Body of pancreas (tissue), 4 donors: ENCODE data around the gene ARPP21.

Source experiments
- POLR2A ChIP-seq, 3 donors: fragments of 450-650 bp; IDR thresholded peaks; one replicate each; pipeline ENCODE4 v1.6.1; 2016; ENCODE audit warnings: antibody characterized with exemption in 3 of 3, mild to moderate bottlenecking in 2 of 3
- TF ChIP-seq, protein P1 (sequence below), 7 experiments: fragments of 450-650 bp in 4 of 7; fragments of 200-600 bp in 3 of 7; sonication (generic) in 3 of 7; IDR thresholded peaks; one replicate each; pipeline ENCODE4 v1.5.1; 2016 to 2019; ENCODE audit warnings: antibody characterized with exemption in 7 of 7

DNA sequence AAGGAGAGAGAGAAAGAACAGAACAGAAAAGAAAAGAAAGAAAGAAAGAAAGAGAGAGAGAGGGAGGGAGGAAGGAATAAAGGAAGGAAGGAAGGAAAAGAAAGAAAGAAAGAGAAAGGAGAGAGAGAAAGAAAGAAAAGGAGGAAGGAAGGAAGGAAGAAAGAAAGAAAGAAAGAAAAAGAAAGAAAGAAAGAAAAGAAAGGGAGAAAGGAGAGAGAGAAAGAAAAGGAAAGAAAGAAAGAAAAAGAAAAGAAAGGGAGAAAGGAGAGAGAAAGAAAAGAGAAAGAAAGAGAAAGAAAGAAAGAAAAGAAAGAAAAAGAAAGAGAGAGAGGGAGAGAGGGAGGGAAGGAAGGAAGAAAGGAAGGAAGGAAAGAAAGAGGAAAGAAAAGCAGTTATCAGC, 108.8 kb downstream of the ARPP21 start:
- TF ChIP-seq, protein P1, sequence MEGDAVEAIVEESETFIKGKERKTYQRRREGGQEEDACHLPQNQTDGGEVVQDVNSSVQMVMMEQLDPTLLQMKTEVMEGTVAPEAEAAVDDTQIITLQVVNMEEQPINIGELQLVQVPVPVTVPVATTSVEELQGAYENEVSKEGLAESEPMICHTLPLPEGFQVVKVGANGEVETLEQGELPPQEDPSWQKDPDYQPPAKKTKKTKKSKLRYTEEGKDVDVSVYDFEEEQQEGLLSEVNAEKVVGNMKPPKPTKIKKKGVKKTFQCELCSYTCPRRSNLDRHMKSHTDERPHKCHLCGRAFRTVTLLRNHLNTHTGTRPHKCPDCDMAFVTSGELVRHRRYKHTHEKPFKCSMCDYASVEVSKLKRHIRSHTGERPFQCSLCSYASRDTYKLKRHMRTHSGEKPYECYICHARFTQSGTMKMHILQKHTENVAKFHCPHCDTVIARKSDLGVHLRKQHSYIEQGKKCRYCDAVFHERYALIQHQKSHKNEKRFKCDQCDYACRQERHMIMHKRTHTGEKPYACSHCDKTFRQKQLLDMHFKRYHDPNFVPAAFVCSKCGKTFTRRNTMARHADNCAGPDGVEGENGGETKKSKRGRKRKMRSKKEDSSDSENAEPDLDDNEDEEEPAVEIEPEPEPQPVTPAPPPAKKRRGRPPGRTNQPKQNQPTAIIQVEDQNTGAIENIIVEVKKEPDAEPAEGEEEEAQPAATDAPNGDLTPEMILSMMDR (IDR thresholded peaks at IDR 0.05): no peak
- TF ChIP-seq POLR2A (IDR thresholded peaks at IDR 0.05): no peak
